A549 treated with dexamethasone at 1 μM for 4 hours (cell line): ENCODE results near the gene RNF44. TPM values are rescaled to one million over a fixed set of nuclear protein-coding genes. Genes with fewer than 3 reads are reported as not detected.

Experiments used
- total RNA-seq: library from RNA; stranded (reverse); fragments of 200-300 nt; extraction: Qiagen RNA extraction; gene quantifications from 5 replicates; pipeline ENCODE4 v1.2.3, GENCODE V29; 2022

Gene RNF44
- total RNA-seq, result 20.4 to 40.3 TPM (median 35.2 TPM) in 5 replicates

GRCh38 chr5:176536902-176537553 lies at the start of gene RNF44:
Gene RNF44, minus strand, starts transcription at chr5:176537402. Its CDS starts 4,930 bp downstream, at chr5:176532472.

GRCh38 chr5:176548967-176549444 lies 11.8 kb upstream of the RNF44 start, which contains the start of gene CDHR2:
Gene CDHR2, plus strand, starts transcription at chr5:176549342. Its CDS starts 16,011 bp downstream, at chr5:176565353.

Other genes with a start within 250 kb of the RNF44 start
- 76.4 to 94.0 TPM (median 92.3 TPM) in 5 replicates for gene KIAA1191, start 175.6 kb downstream of the RNF44 start, total RNA-seq
- 0.47 to 0.97 TPM (median 0.53 TPM) in 5 replicates for gene ARL10, start 171.9 kb downstream of the RNF44 start, total RNA-seq
- 121 to 129 TPM (median 127 TPM) in 5 replicates for gene NOP16, start 148.8 kb downstream of the RNF44 start, total RNA-seq
- 239 to 292 TPM (median 247 TPM) in 5 replicates for gene HIGD2A, start 148.7 kb downstream of the RNF44 start, total RNA-seq
- gene CLTB, start 120.9 kb downstream of the RNF44 start, total RNA-seq, result 111 to 172 TPM (median 168 TPM) in 5 replicates
- gene FAF2, start 89.0 kb downstream of the RNF44 start, total RNA-seq, result 48.5 to 54.4 TPM (median 50.7 TPM) in 5 replicates
- gene CDHR2, start 11.9 kb upstream of the RNF44 start, total RNA-seq, result 0.05 to 0.33 TPM (median 0.13 TPM) in 5 replicates
- gene GPRIN1, start 72.8 kb upstream of the RNF44 start, total RNA-seq, result 8.1 to 10.1 TPM (median 9.3 TPM) in 5 replicates
- 0.95 to 1.7 TPM (median 1.3 TPM) in 5 replicates for gene SNCB, start 93.1 kb upstream of the RNF44 start, total RNA-seq
- gene EIF4E1B, start 93.3 kb upstream of the RNF44 start, total RNA-seq, result not detected in 5 replicates
- gene TSPAN17, start 110.1 kb upstream of the RNF44 start, total RNA-seq, result 52.6 to 66.4 TPM (median 64.8 TPM) in 5 replicates